BE2C (cell line): ENCODE results near the gene CDK5RAP2.

ENCODE experiments used
- DNase-seq: peaks from one replicate; pipeline ENCODE4 v3.0.0-alpha.2; 2020
- H3K27me3 ChIP-seq: fragments of 250-450 bp; sonication (Bioruptor Pico); 2 replicates; pipeline ENCODE4 v1.5.1; 2020; ENCODE audit warnings: mild to moderate bottlenecking
- H3K36me3 ChIP-seq: fragments of 250-450 bp; sonication (Bioruptor Pico); 2 replicates; pipeline ENCODE4 v1.5.1; 2020; ENCODE audit warnings: mild to moderate bottlenecking
- H3K4me1 ChIP-seq: fragments of 250-450 bp; sonication (Bioruptor Pico); 2 replicates; pipeline ENCODE4 v1.5.1; 2020
- H3K4me3 ChIP-seq: 2 replicates; pipeline ENCODE4 v1.5.1; 2011; ENCODE audit warnings: low read depth, low read length
- H3K9me3 ChIP-seq: fragments of 250-450 bp; sonication (Bioruptor Pico); 2 replicates; pipeline ENCODE4 v1.5.1; 2020
- CTCF ChIP-seq: IDR thresholded peaks from 2 replicates; pipeline ENCODE4 v1.5.1; 2012; ENCODE audit warnings: mild to moderate bottlenecking, low read depth, low read length

Gene CDK5RAP2

GRCh38 chr9:120435091-120435490 lies 144.9 kb downstream of the CDK5RAP2 start:
- Histone ChIP-seq H3K36me3 (peaks cover 55% of the 10 kb centered on the region), H3K4me3 (no peak overlapping the region)
- TF ChIP-seq CTCF = no peak

GRCh38 chr9:120434532-120434931 lies 145.4 kb downstream of the CDK5RAP2 start:
- H3K4me1 ChIP-seq = no peaks in the 10 kb centered on the region
- no peak for TF ChIP-seq CTCF
- no peak for DNase-seq
- H3K27me3 ChIP-seq = no peaks in the 10 kb centered on the region
- H3K36me3 ChIP-seq = peaks cover 50% of the 10 kb centered on the region
- H3K9me3 ChIP-seq = no peaks in the 10 kb centered on the region
- no peak overlapping the region for H3K4me3 ChIP-seq

More at GRCh38 chr9:120435091-120435490, 144.9 kb downstream of the CDK5RAP2 start:
- Histone ChIP-seq H3K9me3 (no peaks in the 10 kb centered on the region), H3K27me3 (no peaks in the 10 kb centered on the region), H3K4me1 (no peaks in the 10 kb centered on the region)
- DNase-seq = no peak

GRCh38 chr9:120433701-120434100 lies 146.3 kb downstream of the CDK5RAP2 start:
- no peak for DNase-seq
- no peaks in the 10 kb centered on the region for H3K4me1 ChIP-seq
- H3K4me3 ChIP-seq = no peak overlapping the region

GRCh38 chr9:120432600-120432999 lies 147.4 kb downstream of the CDK5RAP2 start:
- H3K9me3 ChIP-seq = no peaks in the 10 kb centered on the region
- H3K36me3 ChIP-seq = peaks cover 31% of the 10 kb centered on the region
- no peak overlapping the region for H3K4me3 ChIP-seq
- no peak for DNase-seq
- no peaks in the 10 kb centered on the region for H3K27me3 ChIP-seq
- no peaks in the 10 kb centered on the region for H3K4me1 ChIP-seq
- no peak for TF ChIP-seq CTCF

More at GRCh38 chr9:120433701-120434100, 146.3 kb downstream of the CDK5RAP2 start:
- Histone ChIP-seq H3K9me3 (no peaks in the 10 kb centered on the region), H3K36me3 (peaks cover 42% of the 10 kb centered on the region), H3K27me3 (no peaks in the 10 kb centered on the region)
- no peak for TF ChIP-seq CTCF

GRCh38 chr9:120431268-120431667 lies 148.7 kb downstream of the CDK5RAP2 start:
- peaks cover 23% of the 10 kb centered on the region for H3K36me3 ChIP-seq
- no peak for DNase-seq
- no peak overlapping the region for H3K4me3 ChIP-seq
- no peaks in the 10 kb centered on the region for H3K27me3 ChIP-seq
- H3K4me1 ChIP-seq = no peaks in the 10 kb centered on the region
- H3K9me3 ChIP-seq = no peaks in the 10 kb centered on the region
- TF ChIP-seq CTCF = no peak

- TF ChIP-seq CTCF = no peak
- Histone ChIP-seq H3K4me3 (no peak overlapping the region), H3K36me3 (peaks cover 52% of the 10 kb centered on the region), H3K9me3 (no peaks in the 10 kb centered on the region), H3K27me3 (no peaks in the 10 kb centered on the region), H3K4me1 (0 out of 2 replicates have a peak, but pooled peaks cover 3% of the 10 kb centered on the region)
- DNase-seq = no peak
These were observed 155.7 kb downstream of the CDK5RAP2 start for GRCh38 chr9:120424248-120424647.
